Stimulated activated CD4-positive, alpha-beta T cell treated with anti-CD3 and anti-CD28 coated beads, TNF-alpha, amount 100 ng/mL, for 1 hour (primary cell): Measurements from ENCODE around the gene EIF3A.
A peak's percentile ranks its signal among the peaks of the same experiment; 100 is the strongest.
"Not testable (repeated sequence)": the region's sequence is repeated elsewhere in the genome, so short reads cannot be mapped to it uniquely, and the experiment has no call there.

Source experiments
- DNase-seq, 3 donors: peaks; one replicate each; pipeline ENCODE4 v3.0.0-alpha.2; 2020; ENCODE audit warnings: low read depth in 3 of 3, low spot score in 1 of 3

EIF3A gene, protein sequence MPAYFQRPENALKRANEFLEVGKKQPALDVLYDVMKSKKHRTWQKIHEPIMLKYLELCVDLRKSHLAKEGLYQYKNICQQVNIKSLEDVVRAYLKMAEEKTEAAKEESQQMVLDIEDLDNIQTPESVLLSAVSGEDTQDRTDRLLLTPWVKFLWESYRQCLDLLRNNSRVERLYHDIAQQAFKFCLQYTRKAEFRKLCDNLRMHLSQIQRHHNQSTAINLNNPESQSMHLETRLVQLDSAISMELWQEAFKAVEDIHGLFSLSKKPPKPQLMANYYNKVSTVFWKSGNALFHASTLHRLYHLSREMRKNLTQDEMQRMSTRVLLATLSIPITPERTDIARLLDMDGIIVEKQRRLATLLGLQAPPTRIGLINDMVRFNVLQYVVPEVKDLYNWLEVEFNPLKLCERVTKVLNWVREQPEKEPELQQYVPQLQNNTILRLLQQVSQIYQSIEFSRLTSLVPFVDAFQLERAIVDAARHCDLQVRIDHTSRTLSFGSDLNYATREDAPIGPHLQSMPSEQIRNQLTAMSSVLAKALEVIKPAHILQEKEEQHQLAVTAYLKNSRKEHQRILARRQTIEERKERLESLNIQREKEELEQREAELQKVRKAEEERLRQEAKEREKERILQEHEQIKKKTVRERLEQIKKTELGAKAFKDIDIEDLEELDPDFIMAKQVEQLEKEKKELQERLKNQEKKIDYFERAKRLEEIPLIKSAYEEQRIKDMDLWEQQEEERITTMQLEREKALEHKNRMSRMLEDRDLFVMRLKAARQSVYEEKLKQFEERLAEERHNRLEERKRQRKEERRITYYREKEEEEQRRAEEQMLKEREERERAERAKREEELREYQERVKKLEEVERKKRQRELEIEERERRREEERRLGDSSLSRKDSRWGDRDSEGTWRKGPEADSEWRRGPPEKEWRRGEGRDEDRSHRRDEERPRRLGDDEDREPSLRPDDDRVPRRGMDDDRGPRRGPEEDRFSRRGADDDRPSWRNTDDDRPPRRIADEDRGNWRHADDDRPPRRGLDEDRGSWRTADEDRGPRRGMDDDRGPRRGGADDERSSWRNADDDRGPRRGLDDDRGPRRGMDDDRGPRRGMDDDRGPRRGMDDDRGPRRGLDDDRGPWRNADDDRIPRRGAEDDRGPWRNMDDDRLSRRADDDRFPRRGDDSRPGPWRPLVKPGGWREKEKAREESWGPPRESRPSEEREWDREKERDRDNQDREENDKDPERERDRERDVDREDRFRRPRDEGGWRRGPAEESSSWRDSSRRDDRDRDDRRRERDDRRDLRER (N-terminal part only)

DNA sequence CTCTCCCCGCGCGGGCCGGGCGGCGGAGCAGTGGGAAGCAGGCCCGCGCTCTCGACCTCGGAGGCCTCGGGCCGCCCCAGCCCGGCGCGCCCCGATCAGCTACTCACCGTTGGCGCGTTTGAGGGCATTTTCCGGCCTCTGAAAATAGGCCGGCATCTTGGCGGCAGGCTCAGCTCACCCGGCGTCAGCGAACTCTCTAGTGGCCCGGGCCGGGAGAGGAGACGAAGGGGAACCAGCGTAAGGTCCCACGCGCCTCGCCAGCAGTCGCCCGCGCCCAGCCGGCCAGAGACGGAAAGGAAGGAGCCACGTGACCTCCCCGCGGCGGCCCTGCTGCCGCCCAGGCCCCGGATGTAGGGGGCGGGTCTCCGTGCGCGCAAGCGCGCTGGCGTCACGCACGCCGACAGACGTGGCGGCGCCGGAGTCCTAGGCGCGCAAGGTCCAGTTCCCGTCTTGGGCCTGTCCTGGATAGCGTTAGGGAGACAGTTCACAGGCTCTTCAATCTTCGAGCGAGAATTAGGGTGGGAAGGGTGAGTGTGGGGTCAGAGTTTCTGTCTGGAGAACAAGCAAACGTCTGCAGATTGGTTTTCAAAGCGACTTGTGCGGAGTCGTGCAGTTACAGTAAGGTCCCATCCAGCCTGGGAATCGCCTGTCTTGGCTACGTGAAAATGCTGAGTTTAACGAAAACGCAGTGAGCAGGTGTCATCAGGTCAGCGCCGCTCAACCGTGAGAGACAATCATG lies at the start of gene EIF3A:
Gene EIF3A (minus strand): TSS at position 297 of the 739 bp plus-strand sequence. CDS start 141 bp downstream, at position 156.
- peak; percentile 70 to 89 (median 82) for DNase-seq

DNA sequence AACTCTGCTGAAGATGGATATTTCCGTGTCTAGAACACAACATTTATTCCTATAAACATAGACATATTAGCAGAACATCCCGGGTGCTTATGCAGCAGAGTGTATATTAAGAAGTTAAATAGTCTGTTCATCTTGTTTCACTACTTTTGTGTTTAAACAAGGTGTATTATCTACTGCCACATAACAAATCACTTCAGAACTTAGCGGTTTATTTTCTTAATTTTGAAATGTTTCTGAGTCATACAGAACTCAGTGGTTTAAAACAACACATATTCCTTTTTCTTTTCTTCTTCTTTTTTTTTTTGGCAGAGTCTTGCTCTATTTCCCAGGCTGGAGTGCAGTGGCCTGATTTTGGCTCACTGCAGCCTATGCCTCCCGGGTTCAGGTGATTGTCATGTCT lies 49.1 kb upstream of the EIF3A start:
- no peak for DNase-seq

DNA sequence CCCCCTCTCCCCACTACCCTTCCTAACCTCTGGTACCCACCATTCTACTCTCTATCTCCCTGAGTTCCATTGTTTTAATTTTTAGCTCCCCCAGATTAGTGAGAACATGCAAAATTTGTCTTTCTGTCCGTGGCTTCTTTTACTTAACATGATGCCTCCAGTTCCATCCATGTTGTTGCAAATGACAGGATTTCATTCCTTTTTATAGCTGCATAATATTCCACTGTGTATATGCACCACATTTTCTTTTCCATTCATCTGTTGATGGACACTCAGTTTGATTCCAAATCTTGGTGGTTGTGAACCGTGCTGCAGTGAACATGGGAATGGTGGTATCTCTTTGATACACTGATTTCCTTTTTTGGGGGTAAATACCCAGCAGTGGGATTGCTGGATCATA lies 45.3 kb upstream of the EIF3A start:
- DNase-seq = no peak

DNA sequence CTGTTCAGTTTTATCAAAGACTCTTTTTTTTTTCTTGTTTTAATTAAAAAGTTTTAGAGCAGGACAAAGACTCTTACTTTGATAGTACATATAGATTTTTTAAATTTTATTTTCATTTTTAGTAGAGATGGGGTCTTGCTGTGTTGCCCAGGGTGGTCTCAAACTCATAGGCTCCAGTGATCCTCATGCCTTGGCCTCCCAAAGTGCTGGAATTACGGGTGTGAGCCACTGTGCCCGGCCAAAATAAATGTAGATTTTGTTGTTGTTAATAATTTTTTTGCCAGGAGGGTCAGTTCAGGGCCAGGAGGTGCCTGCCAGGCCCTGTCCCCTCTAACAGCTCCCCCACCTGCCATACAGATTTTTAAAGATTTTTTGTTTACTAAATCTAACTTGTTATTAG lies 40.3 kb upstream of the EIF3A start:
- no peak for DNase-seq

DNA sequence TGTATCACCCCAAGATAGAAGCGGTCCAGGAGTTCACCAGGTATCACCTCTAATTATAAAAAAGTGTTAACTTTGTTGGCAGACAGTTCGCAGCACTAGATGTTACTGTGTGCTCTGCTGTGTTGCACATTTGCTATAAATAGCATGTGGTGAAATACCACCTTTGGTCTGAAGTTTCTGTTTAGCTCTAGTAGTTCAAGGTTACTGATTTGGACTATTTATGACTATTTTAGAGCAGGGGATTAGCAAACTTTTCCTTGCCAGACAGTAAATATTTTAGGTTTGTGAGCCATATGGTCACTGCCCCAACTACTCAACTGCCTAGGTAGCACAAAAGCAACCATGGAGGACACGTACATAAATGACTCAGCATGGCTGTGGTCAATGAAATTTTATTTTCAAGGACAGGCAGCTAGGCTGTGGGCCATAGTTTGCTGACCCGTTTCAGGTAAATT lies 39.8 kb upstream of the EIF3A start:
- no peak for DNase-seq

DNA sequence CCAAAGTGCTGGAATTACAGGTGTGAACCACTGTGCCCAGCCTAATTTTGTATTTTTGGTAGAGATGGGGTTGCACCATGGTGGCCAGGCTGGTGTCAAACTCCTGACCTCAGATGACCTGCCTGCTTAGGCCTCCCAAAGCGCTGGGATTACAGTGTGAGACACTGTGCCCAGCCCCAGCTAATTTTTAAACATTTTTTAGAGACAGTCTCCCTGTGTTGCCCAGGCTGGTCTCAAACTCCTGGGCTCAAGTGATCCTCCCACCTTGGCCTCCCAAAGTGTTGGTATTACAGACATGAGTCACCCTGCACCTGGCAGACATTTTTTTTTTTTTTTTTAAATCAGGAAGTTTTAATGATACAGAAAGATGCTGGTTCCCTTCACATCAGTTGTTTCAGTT lies 38.8 kb upstream of the EIF3A start:
- DNase-seq = no peak

DNA sequence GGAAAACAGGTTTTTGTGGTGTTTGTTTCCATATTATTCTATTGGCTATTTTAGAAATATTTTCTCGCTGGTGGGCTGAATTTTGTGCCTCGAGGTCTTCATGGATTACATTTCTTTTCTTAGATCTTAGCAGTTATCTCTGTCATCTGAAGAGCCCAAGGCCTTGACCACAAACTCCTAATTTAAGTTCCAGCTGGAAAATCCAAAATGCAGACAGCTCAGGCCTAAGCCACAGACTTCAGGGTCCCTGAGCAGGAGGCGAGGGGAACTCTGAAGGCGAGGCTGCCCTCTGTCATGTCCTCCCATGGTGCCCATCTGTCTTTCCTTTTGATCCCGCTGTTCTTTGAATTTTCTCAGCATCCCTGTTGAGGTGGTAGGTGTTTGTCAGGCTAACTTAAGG lies 37.6 kb upstream of the EIF3A start:
- no peak for DNase-seq

DNA sequence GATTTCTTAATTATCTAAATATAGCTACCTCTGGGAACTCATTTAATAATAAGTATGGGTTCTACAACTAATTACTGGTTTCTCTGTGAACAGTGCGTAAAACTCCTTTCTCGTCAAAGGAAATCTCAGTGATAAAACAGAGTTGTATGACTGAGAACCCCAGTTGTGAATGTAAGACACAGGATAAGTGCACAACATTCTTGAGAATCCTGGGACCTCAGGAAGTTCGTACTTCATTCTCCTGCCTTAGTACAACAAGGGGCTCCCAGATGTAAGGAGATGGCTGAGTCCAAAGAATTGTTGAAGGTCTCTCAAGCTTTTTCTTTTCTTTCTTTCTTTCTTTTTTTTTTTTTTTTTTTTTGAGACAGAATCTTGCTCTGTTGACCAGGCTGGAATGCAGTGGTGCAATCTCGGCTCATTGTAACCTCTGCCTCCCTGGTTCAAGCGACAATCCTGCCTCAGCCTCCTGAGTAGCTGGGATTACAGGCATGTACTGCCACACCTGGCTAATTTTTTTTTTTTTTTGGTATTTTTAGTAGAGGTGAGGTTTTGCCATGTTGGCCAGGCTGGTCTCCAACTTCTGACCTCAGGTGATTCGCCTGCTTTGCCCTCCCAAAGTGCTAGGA lies 35.8 kb upstream of the EIF3A start:
- no peak for DNase-seq

DNA sequence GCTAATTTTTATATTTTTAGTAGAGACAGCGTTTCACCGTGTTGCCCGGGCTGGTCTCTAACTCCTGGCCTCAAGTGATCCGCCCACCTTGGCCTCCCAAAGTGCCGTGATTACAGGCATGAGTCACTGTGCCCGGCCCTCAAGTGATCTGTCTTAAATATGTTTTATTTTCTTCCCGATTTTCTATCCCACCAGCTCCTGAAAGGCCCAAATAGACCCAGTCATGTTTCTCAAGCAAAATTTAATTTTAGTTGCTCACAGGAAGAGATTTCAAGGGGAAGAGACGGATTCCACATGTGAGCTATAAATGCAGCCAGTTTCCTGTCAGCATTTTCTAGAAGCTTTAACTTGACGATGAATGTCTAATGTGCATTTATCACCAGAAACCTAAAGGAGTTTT lies 35.3 kb upstream of the EIF3A start:
- no peak for DNase-seq

DNA sequence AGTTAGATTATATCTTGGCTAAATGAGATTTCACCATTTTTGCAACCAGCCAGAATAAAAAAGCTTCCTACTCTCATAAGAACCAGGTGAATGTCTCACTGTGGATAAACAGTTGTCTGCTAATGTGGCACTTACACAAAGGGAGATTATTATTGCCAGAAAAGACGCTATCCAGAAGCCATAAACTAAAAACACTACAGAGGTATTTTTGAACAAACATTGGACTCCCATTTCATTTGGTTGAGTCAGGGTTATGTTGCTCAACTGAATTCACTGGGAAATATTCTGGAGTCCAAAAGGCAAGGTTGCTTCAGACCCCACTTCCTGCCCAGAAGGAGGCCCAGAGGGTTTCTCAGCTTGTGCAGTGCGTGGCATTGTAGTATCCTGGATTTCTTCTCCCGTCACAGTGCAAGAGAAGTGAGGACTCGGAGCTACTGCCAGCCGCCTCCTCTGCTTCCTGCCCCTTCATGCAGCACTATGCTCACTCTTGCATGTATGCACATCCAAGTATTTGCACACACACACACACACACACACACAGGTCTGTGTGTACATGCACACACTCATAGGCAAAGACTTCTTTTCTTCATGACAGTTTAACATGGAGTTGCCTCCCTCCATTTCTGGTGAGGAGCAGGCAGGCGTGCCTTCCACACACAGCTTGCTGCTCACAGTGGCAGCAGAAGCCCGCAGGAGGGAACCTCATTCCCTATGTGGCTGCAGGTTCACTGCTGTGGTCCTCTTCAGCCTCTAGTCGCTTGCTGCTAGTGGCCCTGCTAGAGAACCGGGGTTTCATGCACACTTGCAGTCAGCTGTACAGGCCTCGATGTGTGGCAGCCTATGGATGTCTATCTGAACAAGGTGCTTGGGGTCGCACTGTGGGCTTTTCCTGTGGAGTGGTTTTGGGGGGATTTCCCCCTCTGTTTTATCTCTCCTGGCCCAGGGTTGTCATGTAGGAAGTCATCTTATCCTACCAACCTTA lies 33.4 kb upstream of the EIF3A start:
- no peak for DNase-seq

DNA sequence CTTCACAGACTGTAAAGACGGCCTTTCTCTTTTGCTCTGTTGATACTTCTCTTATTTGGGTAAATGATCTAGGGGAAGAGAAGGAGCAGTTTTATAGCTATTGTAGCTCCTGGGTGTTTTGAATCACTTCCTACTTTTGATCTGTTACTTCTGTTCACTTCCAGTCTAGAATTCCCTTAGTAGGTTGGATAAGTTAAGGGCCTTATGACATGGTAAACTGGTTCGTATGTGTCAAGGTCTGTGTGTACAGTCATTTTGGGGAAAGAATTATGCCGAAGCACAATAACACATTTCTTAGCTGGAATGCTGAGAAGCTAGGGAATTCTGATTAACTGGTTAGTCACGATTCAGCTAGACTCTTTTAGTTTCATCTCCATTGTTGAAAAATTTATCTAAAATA lies 31.4 kb upstream of the EIF3A start:
- no peak for DNase-seq

DNA sequence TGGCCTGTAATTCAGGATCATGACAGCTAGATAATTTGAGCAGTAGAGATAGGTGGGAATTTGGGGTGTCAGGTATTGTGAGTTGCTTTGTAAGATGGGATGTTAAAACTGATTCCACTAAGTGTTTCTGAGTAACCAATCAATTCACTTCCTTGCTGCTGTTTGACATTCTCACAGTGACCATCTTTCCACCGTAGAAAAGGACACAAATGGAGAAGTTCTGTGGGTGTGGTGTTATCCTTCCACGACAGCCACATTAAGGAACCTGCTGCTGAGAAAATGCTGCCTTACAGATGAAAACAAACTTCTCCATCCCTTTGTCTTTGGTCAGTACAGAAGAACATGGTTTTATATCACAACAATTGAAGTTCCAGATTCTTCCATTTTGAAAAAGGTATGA lies 27.2 kb upstream of the EIF3A start:
- not testable (repeated sequence) for DNase-seq

DNA sequence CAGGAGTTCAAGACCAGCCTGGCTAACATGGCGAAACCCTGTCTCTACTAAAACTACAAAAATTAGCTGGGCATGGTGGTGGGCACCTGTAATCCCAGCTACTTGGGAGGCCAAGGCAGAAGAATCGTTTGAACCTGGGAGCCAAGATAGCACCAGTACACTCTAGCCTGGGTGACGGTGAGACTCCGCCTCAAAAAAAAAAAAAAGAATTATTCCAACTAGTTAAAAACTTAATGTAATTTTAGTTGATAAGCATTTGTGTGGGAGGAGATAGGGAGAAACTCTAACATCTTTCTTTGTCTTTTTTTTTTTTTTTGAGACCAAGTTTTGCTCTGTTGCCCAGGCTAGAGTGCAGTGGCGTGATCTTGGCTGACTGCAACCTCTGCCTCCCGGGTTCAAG lies 26.5 kb upstream of the EIF3A start:
- DNase-seq = not testable (repeated sequence)

DNA sequence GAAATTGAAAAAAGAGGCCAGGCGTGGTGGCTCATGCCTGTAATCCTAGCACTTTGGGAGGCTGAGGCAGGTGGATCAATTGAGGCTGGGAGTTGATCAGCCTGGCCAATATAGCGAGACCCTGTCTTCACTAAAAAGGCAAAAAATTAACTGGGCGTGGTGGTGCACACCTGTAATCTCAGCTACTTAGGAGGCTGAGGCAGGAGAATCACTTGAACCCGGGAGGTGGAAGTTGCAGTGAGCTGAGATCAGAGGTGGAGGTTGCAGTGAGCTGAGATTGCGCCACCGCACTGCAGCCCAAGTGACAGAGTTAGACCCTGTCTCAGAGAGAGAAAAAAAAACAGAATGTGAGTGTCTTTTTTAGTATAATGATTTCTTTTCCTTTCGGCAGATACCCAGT lies 25.3 kb upstream of the EIF3A start:
- DNase-seq = not testable (repeated sequence)

DNA sequence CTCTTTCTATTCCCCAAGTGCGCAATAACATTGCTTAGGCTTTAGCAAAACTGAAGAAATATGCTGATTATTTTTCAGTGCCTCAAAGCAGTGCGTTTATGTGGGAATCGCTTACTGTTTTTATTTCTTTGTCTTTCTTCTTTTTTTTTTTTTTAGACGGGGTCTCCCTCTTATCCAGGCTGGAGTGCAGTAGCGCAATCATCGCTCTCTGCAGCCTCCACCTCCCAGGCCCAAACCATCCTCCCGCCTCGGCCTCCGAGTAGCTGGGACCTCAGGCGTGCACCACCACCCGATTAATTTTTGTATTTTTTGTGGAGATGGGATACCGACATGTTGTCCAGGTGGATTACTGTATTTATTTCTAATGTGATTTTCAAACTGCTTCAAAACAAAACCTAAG lies 24.5 kb upstream of the EIF3A start:
- DNase-seq = no peak

DNA sequence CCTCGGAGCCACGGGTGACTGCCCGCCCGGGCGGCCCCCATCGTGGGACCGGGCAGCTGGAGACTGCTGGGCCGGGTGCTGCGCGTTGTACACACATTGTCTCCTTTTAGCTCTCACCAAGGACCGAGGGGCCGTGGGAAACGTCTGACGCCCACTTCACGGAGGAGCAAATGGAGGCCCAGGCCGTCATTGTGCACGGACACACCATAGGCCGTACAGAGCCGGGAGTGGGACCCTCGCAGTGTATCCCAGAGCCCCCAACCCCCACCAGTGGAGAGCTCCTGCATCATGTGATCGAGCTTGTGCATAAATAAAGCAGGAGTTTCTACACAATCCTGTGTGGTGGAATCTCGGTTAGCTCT lies 24.0 kb upstream of the EIF3A start:
- no peak for DNase-seq

DNA sequence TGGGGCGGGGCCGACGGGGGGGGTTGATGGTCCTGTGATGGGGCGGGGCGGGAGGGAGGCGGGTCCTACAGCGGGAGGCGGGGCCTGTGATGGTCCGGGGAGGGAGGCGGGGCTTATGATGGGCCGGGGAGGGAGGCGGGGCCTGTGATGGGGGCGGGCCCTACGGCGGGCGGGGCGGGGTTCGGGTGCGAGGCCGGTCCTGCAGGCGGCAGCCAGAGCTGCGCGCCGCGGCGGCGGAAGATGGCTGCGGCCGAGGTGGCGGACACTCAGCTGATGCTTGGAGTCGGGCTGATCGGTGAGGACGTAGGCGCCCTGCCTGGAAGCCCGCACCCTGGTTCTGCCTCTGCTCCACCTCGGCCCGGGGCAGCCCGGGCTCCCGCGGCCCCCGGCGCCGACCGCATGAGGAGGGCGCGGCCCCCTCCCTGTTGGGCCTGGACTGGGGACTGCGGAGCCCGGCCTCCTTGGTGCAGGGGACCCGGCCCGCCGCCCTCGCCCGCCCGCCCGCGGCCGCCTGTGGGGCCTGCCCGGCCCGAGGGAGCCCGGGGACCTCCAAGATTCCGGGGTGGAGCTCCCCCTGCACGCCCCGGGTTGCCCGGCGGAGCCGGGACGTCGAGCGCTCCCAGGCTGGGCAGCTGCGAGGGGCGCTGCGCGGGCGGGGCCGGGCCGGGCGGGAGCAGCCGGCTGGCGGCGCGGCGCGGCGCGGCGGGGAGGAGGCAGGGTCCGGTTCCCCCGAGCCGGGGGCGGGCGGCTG lies 23.5 kb upstream of the EIF3A start, which contains the start of gene DENND10:
Gene DENND10 (plus strand): TSS at position 211 of the 751 bp plus-strand sequence. CDS start 30 bp downstream, at position 241.
- peak; percentile 50 to 72 (median 62) for DNase-seq

DNA sequence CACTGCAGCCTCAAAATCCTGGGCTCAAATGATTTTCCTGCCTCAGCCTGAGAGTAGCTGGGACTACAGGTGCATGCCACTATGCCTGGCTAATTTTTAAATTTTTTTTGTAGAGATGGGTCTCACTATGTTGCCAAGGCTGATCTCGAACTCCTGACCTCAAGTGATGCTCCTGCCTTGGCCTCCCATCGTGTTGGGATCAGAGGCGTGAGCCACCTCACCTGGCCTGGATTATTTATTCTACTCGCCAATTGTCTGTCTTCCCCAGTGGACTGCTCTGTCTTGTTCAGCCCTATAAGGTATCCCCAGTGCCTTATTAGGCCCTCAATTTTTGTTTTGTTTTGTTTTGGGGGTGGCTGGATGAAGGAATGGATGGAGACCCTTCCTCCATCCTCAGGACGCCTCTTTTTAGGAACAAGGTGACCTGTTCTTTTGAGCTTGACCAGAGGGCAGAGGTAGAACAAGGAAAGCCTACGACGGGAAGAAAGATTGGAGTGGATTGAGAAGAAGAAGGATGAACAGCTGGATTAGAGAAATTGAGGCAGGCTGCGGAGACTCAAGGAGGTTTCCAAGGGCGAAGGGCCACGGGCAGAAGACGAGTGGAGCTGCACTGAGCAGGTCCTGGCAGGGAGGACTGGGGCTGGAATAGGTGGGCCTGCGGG lies 22.8 kb upstream of the EIF3A start:
- DNase-seq = no peak
